DMS 273 treated with DMSO at 0.1 percent for 48 hours (cell line): ENCODE results near the gene FGL2.
A peak's percentile ranks its signal among the peaks of the same experiment; 100 is the strongest.
"Not testable (repeated sequence)": the region's sequence is repeated elsewhere in the genome, so short reads cannot be mapped to it uniquely, and the experiment has no call there.

Experiments used
- DNase-seq: peaks from one replicate; lab custom pipeline; 2025; lab: John Stamatoyannopoulos, UW

Gene FGL2

GRCh38 chr7:77199013-77199966 is at the start of gene FGL2:
Gene FGL2, minus strand, starts transcription at chr7:77199819. Its CDS starts 26 bp downstream, at chr7:77199793.
- no peak for DNase-seq

GRCh38 chr7:77248154-77248553 is 48.5 kb upstream of the FGL2 start:
- DNase-seq: no peak

GRCh38 chr7:77247206-77247850 is 47.7 kb upstream of the FGL2 start:
- peak; percentile 37 for DNase-seq

- DNase-seq: no peak
These were observed 46.5 kb upstream of the FGL2 start for GRCh38 chr7:77246026-77246640.

GRCh38 chr7:77245015-77245755 is 45.6 kb upstream of the FGL2 start:
- no peak for DNase-seq

- DNase-seq: no peak
These were observed 44.8 kb upstream of the FGL2 start for GRCh38 chr7:77244222-77244934.

GRCh38 chr7:77242554-77242953 is 42.9 kb upstream of the FGL2 start:
- DNase-seq: no peak

GRCh38 chr7:77242068-77242467 is 42.4 kb upstream of the FGL2 start:
- DNase-seq: no peak

GRCh38 chr7:77239471-77239870 is 39.9 kb upstream of the FGL2 start:
- DNase-seq: no peak

- no peak for DNase-seq
These were observed 39.1 kb upstream of the FGL2 start for GRCh38 chr7:77238703-77239136.

GRCh38 chr7:77235276-77235675 is 35.7 kb upstream of the FGL2 start:
- no peak for DNase-seq

- DNase-seq: no peak
These were observed 32.8 kb upstream of the FGL2 start for GRCh38 chr7:77232467-77232866.

- not testable (repeated sequence) for DNase-seq
These were observed 29.2 kb upstream of the FGL2 start for GRCh38 chr7:77228795-77229194.

GRCh38 chr7:77226357-77226839 is 26.8 kb upstream of the FGL2 start:
- no peak for DNase-seq

- DNase-seq: no peak
These were observed 23.6 kb upstream of the FGL2 start for GRCh38 chr7:77223261-77223660.

- DNase-seq: no peak
These were observed 23.2 kb upstream of the FGL2 start for GRCh38 chr7:77222819-77223218.

GRCh38 chr7:77222065-77222464 is 22.4 kb upstream of the FGL2 start:
- DNase-seq: no peak

GRCh38 chr7:77219701-77220331 is 20.2 kb upstream of the FGL2 start:
- not testable (repeated sequence) for DNase-seq

- DNase-seq: no peak
These were observed 18.0 kb upstream of the FGL2 start for GRCh38 chr7:77217474-77218185.
